CD14-positive monocyte (primary cell): Measurements from ENCODE around the gene PLAC9. TPM values are rescaled to one million over a fixed set of nuclear protein-coding genes. Genes with fewer than 3 reads are reported as not detected.

Experiments
- DNase-seq, 3 donors: peaks; one replicate each; pipeline ENCODE4 v3.0.0-alpha.2; 2011 to 2022
- H2AFZ ChIP-seq: 2 replicates; pipeline ENCODE4 v1.6.0; 2012; ENCODE audit warnings: mild to moderate bottlenecking, low read depth, low read length, inconsistent platforms; ENCODE audit not compliant: insufficient read depth, poor library complexity, severe bottlenecking
- H3K27ac ChIP-seq, 2 donors: 1 replicate in 1 of 2; 2 replicates in 1 of 2; pipeline ENCODE4 v1.5.1; 2012 to 2013; ENCODE audit warnings: low read length in 2 of 2, control low read depth in 1 of 2, inconsistent platforms in 1 of 2, low read depth in 1 of 2, mild to moderate bottlenecking in 1 of 2
- H3K27me3 ChIP-seq, 2 donors: one replicate each; pipeline versions ENCODE4 v1.6.0 to v1.6.1; 2011 to 2013; ENCODE audit warnings: low read length in 2 of 2; ENCODE audit not compliant: control insufficient read depth in 2 of 2, insufficient read depth in 2 of 2
- H3K36me3 ChIP-seq, 2 donors: replicated peaks in 1 of 2; 1 replicate in 1 of 2; 2 replicates in 1 of 2; pipeline versions ENCODE4 v1.5.1 to v1.6.1; 2012 to 2013; ENCODE audit warnings: low read length in 2 of 2, control low read depth in 1 of 2, inconsistent platforms in 1 of 2, mild to moderate bottlenecking in 1 of 2; ENCODE audit not compliant: insufficient read depth in 2 of 2, control insufficient read depth in 1 of 2
- H3K4me1 ChIP-seq, 2 donors: 1 replicate in 1 of 2; 2 replicates in 1 of 2; pipeline versions ENCODE4 v1.5.1 to v1.6.1; 2012 to 2013; ENCODE audit warnings: low read length in 2 of 2, control low read depth in 1 of 2, inconsistent platforms in 1 of 2, mild to moderate bottlenecking in 1 of 2, moderate library complexity in 1 of 2; ENCODE audit not compliant: insufficient read depth in 2 of 2, control insufficient read depth in 1 of 2
- H3K4me2 ChIP-seq: replicated peaks from 2 replicates; pipeline ENCODE3; 2012; ENCODE audit warnings: low read length, moderate library complexity, mild to moderate bottlenecking; ENCODE audit not compliant: poor library complexity, severe bottlenecking; ENCODE audit errors: extremely low read depth
- H3K4me3 ChIP-seq, 3 experiments: fragments of 200-600 bp in 1 of 3; sonication (generic) in 1 of 3; replicated peaks in 1 of 3; 1 replicate in 2 of 3; 2 replicates in 1 of 3; pipeline ENCODE4 v1.5.1; 2011 to 2013; ENCODE audit warnings: low read length in 3 of 3, mild to moderate bottlenecking in 3 of 3, control low read depth in 2 of 3, low read depth in 2 of 3, inconsistent platforms in 1 of 3, moderate library complexity in 1 of 3
- H3K79me2 ChIP-seq: 2 replicates; pipeline ENCODE4 v1.6.0; 2012; ENCODE audit warnings: mild to moderate bottlenecking, control low read depth, inconsistent platforms, low read length, moderate library complexity; ENCODE audit not compliant: insufficient read depth
- H3K9ac ChIP-seq: 2 replicates; pipeline ENCODE4 v1.6.0; 2017; ENCODE audit warnings: low read length, mild to moderate bottlenecking; ENCODE audit not compliant: insufficient read depth, poor library complexity, severe bottlenecking
- H3K9me3 ChIP-seq, 2 donors: replicated peaks in 1 of 2; 1 replicate in 1 of 2; 2 replicates in 1 of 2; pipeline versions ENCODE4 v1.5.1 to v1.6.1; 2012 to 2013; ENCODE audit warnings: low read length in 2 of 2, control low read depth in 1 of 2; ENCODE audit not compliant: control insufficient read depth in 1 of 2, insufficient read depth in 1 of 2
- H4K20me1 ChIP-seq: 2 replicates; pipeline ENCODE4 v1.6.0; 2012; ENCODE audit warnings: mild to moderate bottlenecking, low read length, control low read depth, moderate library complexity; ENCODE audit not compliant: insufficient read depth
- H3K27ac Mint-ChIP-seq, 7 donors: one replicate each; pipeline ENCODE4 v1.8.0; 2020; ENCODE audit warnings: mild to moderate bottlenecking in 7 of 7, mixed read lengths in 7 of 7, moderate library complexity in 6 of 7, inconsistent platforms in 2 of 7
- H3K27me3 Mint-ChIP-seq, 3 donors: one replicate each; pipeline ENCODE4 v1.8.0; 2021 to 2022; ENCODE audit warnings: low read depth in 3 of 3, mild to moderate bottlenecking in 3 of 3, mixed read lengths in 3 of 3, moderate library complexity in 3 of 3, inconsistent platforms in 1 of 3
- H3K36me3 Mint-ChIP-seq, 2 donors: one replicate each; pipeline ENCODE4 v1.8.0; 2020; ENCODE audit warnings: mixed read lengths in 2 of 2, inconsistent platforms in 1 of 2, mild to moderate bottlenecking in 1 of 2
- H3K4me1 Mint-ChIP-seq: one replicate; pipeline ENCODE4 v1.8.0; 2020; ENCODE audit warnings: mild to moderate bottlenecking, mixed read lengths
- H3K4me3 Mint-ChIP-seq, 2 donors: one replicate each; pipeline ENCODE4 v1.8.0; 2020; ENCODE audit warnings: mild to moderate bottlenecking in 2 of 2, mixed read lengths in 2 of 2, moderate library complexity in 1 of 2
- H3K9me3 Mint-ChIP-seq, 7 donors: one replicate each; pipeline ENCODE4 v1.8.0; 2020 to 2022; ENCODE audit warnings: mixed read lengths in 7 of 7, mild to moderate bottlenecking in 6 of 7, moderate library complexity in 6 of 7, inconsistent platforms in 2 of 7
- CTCF ChIP-seq: fragments of 200-600 bp; IDR thresholded peaks from one replicate; pipeline ENCODE4 v1.8.0; 2022; ENCODE audit warnings: antibody characterized with exemption, mild to moderate bottlenecking
- WGBS: methylation state at CpG from one replicate; pipeline ENCODE4 v1.1.5; 2013; ENCODE audit warnings: missing lambda C conversion rate; ENCODE audit not compliant: insufficient coverage; 5-methylcytosine and 5-hydroxymethylcytosine counted together
- intact Hi-C, 2 donors: fragments of 100-400 bp; cut with micrococcal nuclease; formaldehyde crosslinking; loops; one replicate each; pipeline versions ENCODE4 v1.15.0 to v1.15.1; 2023
- polyA plus RNA-seq, 3 donors: library from polyadenylated mRNA; depleted of rRNA in 1 of 3; unstranded in 2 of 3; stranded (reverse) in 1 of 3; fragments of 300-500 nt in 2 of 3; fragments of >200 nt in 1 of 3; fragmentation: Illumina TruSeq in 2 of 3; gene quantifications; 1 replicate in 2 of 3; 2 replicates in 1 of 3; pipeline ENCODE4 v1.2.3, GENCODE V29; 2012 to 2021

PLAC9 gene
- polyA plus RNA-seq, 3 donors: not detected

GRCh38 chr10:80167471-80168161 lies 35.1 kb downstream of the PLAC9 start:
- H3K9me3 Mint-ChIP-seq: peaks cover 0 to 3% (median 0%) of the 10 kb centered on the region in 7 donors
- WGBS: 94% methylated on average over 7 of the region's 8 CpGs
- H3K9me3 ChIP-seq: no peaks in the 10 kb centered on the region
- H3K27me3 ChIP-seq: no peaks in the 10 kb centered on the region
- H3K36me3 Mint-ChIP-seq: peaks cover 85 to 91% of the 10 kb centered on the region in 2 donors
- peaks cover 40% of the 10 kb centered on the region for H3K79me2 ChIP-seq
- no peak overlapping the region for H3K4me3 Mint-ChIP-seq
- DNase-seq: no peak
- no peak for TF ChIP-seq CTCF
- H2AFZ ChIP-seq: no peak overlapping the region
- intact Hi-C loops: no loop called here
- peak overlapping the region; percentile 50 to 98 (median 85) for H3K27ac Mint-ChIP-seq
- H3K36me3 ChIP-seq: peaks cover 65 to 94% of the 10 kb centered on the region in 2 donors
- H3K4me2 ChIP-seq: no peak overlapping the region
- peaks cover 46% of the 10 kb centered on the region for H3K4me1 Mint-ChIP-seq
- H4K20me1 ChIP-seq: peaks cover 61% of the 10 kb centered on the region
- peak overlapping the region; percentile 25 to 94 for H3K27ac ChIP-seq
- peaks cover 0 to 3% (median 2%) of the 10 kb centered on the region in 3 donors for H3K27me3 Mint-ChIP-seq
- H3K9ac ChIP-seq: no peak overlapping the region
- H3K4me1 ChIP-seq: peaks cover 22 to 33% of the 10 kb centered on the region in 2 donors
- H3K4me3 ChIP-seq: no peak overlapping the region

GRCh38 chr10:80168162-80168511 lies 35.6 kb downstream of the PLAC9 start:
- Histone ChIP-seq H3K4me3 (no peak overlapping the region), H3K9ac (no peak overlapping the region), H3K4me1 (peaks cover 22 to 33% of the 10 kb centered on the region in 2 donors), H3K9me3 (no peaks in the 10 kb centered on the region), H3K27me3 (no peaks in the 10 kb centered on the region), H3K4me2 (no peak overlapping the region), H3K79me2 (peaks cover 46% of the 10 kb centered on the region), H2AFZ (no peak overlapping the region), H4K20me1 (peaks cover 64% of the 10 kb centered on the region), H3K27ac (peak overlapping the region in 1 of 2 donors; percentile 94), H3K36me3 (peaks cover 65 to 94% of the 10 kb centered on the region in 2 donors)
- Mint-ChIP-seq H3K27me3 (peaks cover 0 to 3% (median 2%) of the 10 kb centered on the region in 3 donors), H3K4me3 (no peak overlapping the region), H3K27ac (peak overlapping the region in 5 of 7 donors; percentile 50 to 97 (median 82)), H3K9me3 (peaks cover 0 to 3% (median 0%) of the 10 kb centered on the region in 7 donors), H3K4me1 (peaks cover 46% of the 10 kb centered on the region), H3K36me3 (peaks cover 80 to 91% of the 10 kb centered on the region in 2 donors)
- intact Hi-C loops: no loop called here
- 98% methylated on average over 5 of the region's 7 CpGs for WGBS
- DNase-seq: no peak
- no peak for TF ChIP-seq CTCF
